HepG2 (cell line): ENCODE results near the gene CEBPG. TPM values are rescaled to one million over a fixed set of nuclear protein-coding genes. Genes with fewer than 3 reads are reported as not detected.

Experiments used
- ATAC-seq: fragments of 200-7000 bp; cut with Tn5 transposase; 3 replicates; pipeline ENCODE4 v1.9.1; 2020; ENCODE audit warnings: mild to moderate bottlenecking, moderate library complexity
- BruUV-seq: library from RNA; stranded (reverse); fragments of 400-500 nt; replicated peaks from 2 replicates; lab custom pipeline; 2021; lab: Mats Ljungman, UMichigan
- CTCF ChIA-PET: fragments of 300-600 bp; formaldehyde crosslinking; extraction: SDS; loops from one replicate; lab custom pipeline; 2021; ENCODE audit warnings: low total read pairs, inconsistent platforms, low intra/inter-chr PET ratio; lab: Yijun Ruan, JAX
- POLR2A ChIA-PET: fragments of 350-600 bp; sonication (Branson Sonifier 250); formaldehyde crosslinking; loops from one replicate; lab custom pipeline; 2020; ENCODE audit warnings: antibody characterized with exemption, inconsistent platforms; lab: Yijun Ruan, JAX
- DNase-seq: peaks from one replicate; pipeline ENCODE4 v3.0.0-alpha.2; 2015; ENCODE audit warnings: low spot score
- FAIRE-seq: peaks from 3 replicates; lab custom pipeline; 2011; peaks lifted over from hg19 to GRCh38; lab: Jason Lieb, UNC
- H2AFZ ChIP-seq: one replicate; pipeline ENCODE4 v1.6.1; 2011; ENCODE audit warnings: low read length, inconsistent platforms
- H3K27ac ChIP-seq: fragments of 300-600 bp; 3 replicates; pipeline ENCODE4 v1.8.0; 2011; ENCODE audit warnings: mixed run types, mild to moderate bottlenecking, mixed read lengths, low read length, inconsistent platforms; ENCODE audit not compliant: insufficient read depth; ENCODE audit errors: extremely low read length
- H3K27me3 ChIP-seq, 2 experiments: fragments of 200-600 bp in 1 of 2; 2 replicates in 1 of 2; 3 replicates in 1 of 2; pipeline versions ENCODE4 v1.6.0 to v1.8.0; 2011; ENCODE audit warnings: low read length in 2 of 2, mild to moderate bottlenecking in 2 of 2, moderate library complexity in 2 of 2, inconsistent platforms in 1 of 2; ENCODE audit not compliant: insufficient read depth in 2 of 2, control insufficient read depth in 1 of 2
- H3K36me3 ChIP-seq, 2 experiments: fragments of 200-600 bp in 1 of 2; replicated peaks in 1 of 2; 2 replicates in 1 of 2; 3 replicates in 1 of 2; pipeline versions ENCODE4 v1.5.1 to v1.8.0; 2011; ENCODE audit warnings: low read length in 2 of 2, inconsistent platforms in 1 of 2; ENCODE audit not compliant: insufficient read depth in 2 of 2, control insufficient read depth in 1 of 2
- H3K4me1 ChIP-seq: 2 replicates; pipeline ENCODE4 v1.5.1; 2012; ENCODE audit warnings: low read length, inconsistent platforms; ENCODE audit not compliant: insufficient read depth
- H3K4me2 ChIP-seq: 2 replicates; pipeline ENCODE4 v1.6.0; 2011; ENCODE audit warnings: low read depth, low read length, inconsistent platforms
- H3K4me3 ChIP-seq, 3 experiments: fragments of 200-600 bp in 1 of 3; sonication (generic), shearing (Covaris generic) in 1 of 3; replicated peaks in 1 of 3; 2 replicates each; pipeline ENCODE4 v1.5.1; 2011 to 2016; ENCODE audit warnings: low read length in 3 of 3, inconsistent platforms in 2 of 3, low read depth in 2 of 3, mild to moderate bottlenecking in 2 of 3, control low read depth in 1 of 3, mixed read lengths in 1 of 3; ENCODE audit not compliant: insufficient read depth in 1 of 3
- H3K79me2 ChIP-seq: one replicate; pipeline ENCODE4 v1.6.1; 2011; ENCODE audit warnings: low read length, inconsistent platforms; ENCODE audit not compliant: insufficient read depth
- H3K9ac ChIP-seq: 2 replicates; pipeline ENCODE4 v1.6.0; 2011; ENCODE audit warnings: mild to moderate bottlenecking, low read depth, low read length, inconsistent platforms; ENCODE audit not compliant: insufficient read depth
- H3K9me3 ChIP-seq: 2 replicates; pipeline ENCODE4 v1.5.1; 2012; ENCODE audit warnings: mild to moderate bottlenecking, low read length
- H4K20me1 ChIP-seq: 2 replicates; pipeline ENCODE4 v1.6.0; 2011; ENCODE audit warnings: inconsistent platforms, mild to moderate bottlenecking, low read length, moderate library complexity; ENCODE audit not compliant: insufficient read depth
- CREB1 ChIP-seq, 2 experiments: fragments of 450-650 bp in 1 of 2; IDR thresholded peaks; 2 replicates each; pipeline ENCODE4 v1.6.1; 2016 to 2017; ENCODE audit warnings: control low read depth in 1 of 2, mild to moderate bottlenecking in 1 of 2, missing compliant biosample characterization in 1 of 2, missing genetic modification characterization in 1 of 2
- DZIP1 ChIP-seq: sonication (generic); formaldehyde crosslinking; IDR thresholded peaks from 2 replicates; pipeline ENCODE4 v1.5.0; 2020; ENCODE audit warnings: mild to moderate bottlenecking, missing genetic modification reagents
- E2F5 ChIP-seq: sonication (generic); formaldehyde crosslinking; conservative IDR thresholded peaks from 2 replicates; pipeline ENCODE4 v1.4.0; 2020; ENCODE audit warnings: missing genetic modification reagents
- GFI1 ChIP-seq: sonication (generic); formaldehyde crosslinking; IDR thresholded peaks from 2 replicates; pipeline ENCODE4 v1.5.0; 2020; ENCODE audit warnings: missing genetic modification reagents, mild to moderate bottlenecking, borderline replicate concordance
- NFRKB ChIP-seq: fragments of 450-650 bp; IDR thresholded peaks from 2 replicates; pipeline ENCODE4 v1.6.1; 2017
- SPEN ChIP-seq: sonication (generic); formaldehyde crosslinking; IDR thresholded peaks from 2 replicates; pipeline ENCODE4 v1.5.1; 2020; ENCODE audit warnings: low read depth, mild to moderate bottlenecking, missing genetic modification reagents
- ZKSCAN8 ChIP-seq: IDR thresholded peaks from 2 replicates; pipeline ENCODE4 v1.6.1; 2016; ENCODE audit warnings: borderline replicate concordance, missing genetic modification reagents, missing compliant biosample characterization
- ZNF138 ChIP-seq: sonication (generic); formaldehyde crosslinking; IDR thresholded peaks from 2 replicates; pipeline ENCODE4 v1.5.0; 2020; ENCODE audit warnings: mild to moderate bottlenecking, low read depth, missing genetic modification reagents
- ZNF792 ChIP-seq: IDR thresholded peaks from 2 replicates; pipeline ENCODE4 v1.6.1; 2016
- WGBS: methylation state at CpG from one replicate; pipeline ENCODE4 v1.1.6; 2017; ENCODE audit warnings: low lambda C conversion rate; 5-methylcytosine and 5-hydroxymethylcytosine counted together
- in situ Hi-C: cut with HindIII; loops from 2 replicates; pipeline ENCODE4 v1.10.0; 2017; ENCODE audit warnings: low pct_unique_long_range_greater_than_20kb; ENCODE audit not compliant: extremely low pct_ligation_motif_present
- intact Hi-C: fragments of 100-400 bp; cut with micrococcal nuclease; formaldehyde crosslinking; loops from one replicate; pipeline ENCODE4 v1.10.0; 2022; ENCODE audit not compliant: unreplicated experiment
- polyA plus RNA-seq, 8 experiments: library from polyadenylated mRNA; depleted of rRNA in 3 of 8; stranded (reverse) in 7 of 8; unstranded in 1 of 8; fragments of >200 nt; fragmentation: Illumina TruSeq in 4 of 8; extraction: Trizol in 4 of 8; gene quantifications; 2 replicates each; pipeline versions ENCODE4 v1.2.1 to v1.2.3, GENCODE V29; 2011 to 2016; ENCODE audit warnings: low read depth in 4 of 8, missing spikeins in 1 of 8, mixed read lengths in 1 of 8; ENCODE audit not compliant: insufficient read depth in 1 of 8
- total RNA-seq, 5 experiments: library from RNA; depleted of rRNA; stranded (reverse); fragments of >200 nt; fragmentation: Illumina TruSeq; extraction: Trizol; gene quantifications; 2 replicates each; pipeline ENCODE4 v1.2.3, GENCODE V29; 2016; ENCODE audit warnings: low read depth in 1 of 5

CEBPG gene
- total and polyA plus RNA-seq, 2 of the 13 experiments (the other 11 are each of a cell fraction or from before 2014, with no cell fraction given), result 25.7 to 34.3 TPM

- CTCF ChIA-PET, result no interaction called here
- WGBS, result 75% methylated on average over 8 of the region's 8 CpGs
- H3K36me3 ChIP-seq, result no peaks in the 10 kb centered on the region
- no peaks in the 10 kb centered on the region for H3K79me2 ChIP-seq
- BruUV-seq, result no TSS peak
- H3K4me3 ChIP-seq, result no peak overlapping the region
- no peaks in the 10 kb centered on the region for H3K27me3 ChIP-seq
- no peak overlapping the region for H3K27ac ChIP-seq
- FAIRE-seq (no peak), DNase-seq (no peak), ATAC-seq (no peak)
- no peak overlapping the region for H3K9ac ChIP-seq
- intact Hi-C loops (no loop called here), in situ Hi-C loops (no loop called here)
- H3K9me3 ChIP-seq, result no peaks in the 10 kb centered on the region
- no peak for TF ChIP-seq ZKSCAN8 (CRISPR knock-in tag)
- TF ChIP-seq NFRKB, result no peak
- no peak for TF ChIP-seq E2F5 (CRISPR knock-in tag)
- TF ChIP-seq DZIP1 (CRISPR knock-in tag), result no peak
- no peak for TF ChIP-seq SPEN
- TF ChIP-seq ZNF792 (CRISPR knock-in tag), result no peak
- TF ChIP-seq GFI1 (CRISPR knock-in tag), result no peak
- no peak for TF ChIP-seq CREB1 (IDR thresholded peaks at IDR 0.05)
- no peak for TF ChIP-seq CREB1 (CRISPR knock-in tag; IDR thresholded peaks at IDR 0.05)
- no peak for TF ChIP-seq ZNF138
- no peak overlapping the region for H3K4me2 ChIP-seq
- H4K20me1 ChIP-seq, result no peaks in the 10 kb centered on the region
- H2AFZ ChIP-seq, result no peak overlapping the region
- POLR2A ChIA-PET, result no interaction called here
- H3K4me1 ChIP-seq, result peaks cover 15% of the 10 kb centered on the region
These were observed 34.2 kb upstream of the CEBPG start for GRCh38 chr19:33339016-33339984.
